Panc1 (cell line): ENCODE results near the gene PPP3CB. TPM values are rescaled to one million over a fixed set of nuclear protein-coding genes. Genes with fewer than 3 reads are reported as not detected.

Source experiments
- ATAC-seq: fragments of 200-7000 bp; cut with Tn5 transposase; 2 replicates; pipeline ENCODE4 v1.9.1; 2020; ENCODE audit warnings: mild to moderate bottlenecking, moderate library complexity
- BruUV-seq: library from RNA; stranded (reverse); fragments of 400-500 nt; replicated peaks from 2 replicates; lab custom pipeline; 2021; lab: Mats Ljungman, UMichigan
- CTCF ChIA-PET: fragments of 300-600 bp; sonication (Branson Sonifier 250); formaldehyde crosslinking; loops from one replicate; lab custom pipeline; 2022; ENCODE audit warnings: antibody characterized with exemption; lab: Charles Lee
- POLR2A ChIA-PET: fragments of 300-600 bp; sonication (Branson Sonifier 250); formaldehyde crosslinking; loops from one replicate; lab custom pipeline; 2022; ENCODE audit warnings: antibody characterized with exemption; lab: Charles Lee
- DNase-seq: peaks from one replicate; pipeline ENCODE4 v3.0.0-alpha.2; 2010; ENCODE audit warnings: low read depth, low spot score
- H3K27ac ChIP-seq: 2 replicates; pipeline ENCODE4 v1.5.1; 2011; ENCODE audit warnings: mild to moderate bottlenecking, low read length, inconsistent platforms
- H3K27me3 ChIP-seq: fragments of 200-500 bp; sonication (Bioruptor generic); 2 replicates; pipeline ENCODE4 v1.6.0; 2014; ENCODE audit warnings: low read length, inconsistent platforms; ENCODE audit not compliant: control insufficient read depth, insufficient read depth
- H3K36me3 ChIP-seq: fragments of 200-500 bp; sonication (Bioruptor generic); 2 replicates; pipeline ENCODE4 v1.5.1; 2014; ENCODE audit warnings: inconsistent platforms, mild to moderate bottlenecking, low read length, moderate library complexity; ENCODE audit not compliant: control insufficient read depth, insufficient read depth
- H3K4me1 ChIP-seq: 2 replicates; pipeline ENCODE4 v1.5.1; 2011; ENCODE audit warnings: inconsistent platforms, mild to moderate bottlenecking, low read length, moderate library complexity; ENCODE audit not compliant: control insufficient read depth, insufficient read depth
- H3K4me3 ChIP-seq, 2 experiments: 2 replicates each; pipeline ENCODE4 v1.5.1; 2011 to 2012; ENCODE audit warnings: low read depth in 2 of 2, low read length in 2 of 2, mild to moderate bottlenecking in 2 of 2, inconsistent platforms in 1 of 2, moderate library complexity in 1 of 2
- H3K9me3 ChIP-seq: fragments of 200-500 bp; sonication (Bioruptor generic); 2 replicates; pipeline ENCODE4 v1.5.1; 2014; ENCODE audit warnings: low read depth, mild to moderate bottlenecking, inconsistent platforms, low read length, moderate library complexity; ENCODE audit not compliant: control insufficient read depth, insufficient read depth
- CTCF ChIP-seq: fragments of 450-650 bp; IDR thresholded peaks from 2 replicates; pipeline ENCODE4 v1.5.1; 2017; ENCODE audit warnings: mild to moderate bottlenecking
- POLR2AphosphoS5 ChIP-seq: IDR thresholded peaks from 2 replicates; pipeline ENCODE4 v1.6.1; 2012; ENCODE audit warnings: mild to moderate bottlenecking, low read depth, low read length, moderate library complexity
- REST ChIP-seq, 2 experiments: IDR thresholded peaks; 2 replicates each; pipeline ENCODE4 v1.6.1; 2011 to 2012; ENCODE audit warnings: low read depth in 2 of 2, control low read depth in 1 of 2, low read length in 1 of 2, mild to moderate bottlenecking in 1 of 2, moderate library complexity in 1 of 2; ENCODE audit not compliant: insufficient read depth in 1 of 2
- SIN3A ChIP-seq: IDR thresholded peaks from 2 replicates; pipeline ENCODE4 v1.6.1; 2012; ENCODE audit warnings: low read depth, mild to moderate bottlenecking, low read length, moderate library complexity, borderline replicate concordance; ENCODE audit not compliant: insufficient read depth
- TCF7L2 ChIP-seq: IDR thresholded peaks from 2 replicates; pipeline ENCODE4 v1.6.1; 2011; ENCODE audit warnings: mild to moderate bottlenecking, low read depth, low read length, inconsistent platforms
- in situ Hi-C: cut with HindIII; loops from 2 replicates; pipeline ENCODE4 v1.10.0; 2016; ENCODE audit warnings: low sequenced_read_pairs, low pct_unique_long_range_greater_than_20kb
- intact Hi-C: fragments of 100-400 bp; cut with micrococcal nuclease; formaldehyde crosslinking; loops from one replicate; pipeline ENCODE4 v1.10.0; 2022; ENCODE audit not compliant: unreplicated experiment
- total RNA-seq: library from RNA; stranded (reverse); gene quantifications from one replicate; pipeline ENCODE4 v1.2.1, GENCODE V29; 2021; ENCODE audit not compliant: unreplicated experiment

Gene PPP3CB
- total RNA-seq, 1 experiment from 2014 or later, result 34.8 TPM

GRCh38 chr10:73517166-73517888, 21.5 kb upstream of the PPP3CB start:
- ATAC-seq (no peak), DNase-seq (no peak)
- in situ Hi-C loops, result no loop called here
- intact Hi-C loops, result no loop called here
- TF ChIP-seq REST (IDR thresholded peaks at IDR 0.05; ENCODE audit: insufficient read depth in 1 of 2, low read depth in 2 of 2, low read length in 1 of 2) (no peak), POLR2AphosphoS5 (no peak), TCF7L2 (no peak), CTCF (no peak), SIN3A (no peak)
- H3K27me3 ChIP-seq, result no peaks in the 10 kb centered on the region
- no peak overlapping the region for H3K4me3 ChIP-seq
- no peaks in the 10 kb centered on the region for H3K9me3 ChIP-seq
- no TSS peak for BruUV-seq
- ChIA-PET CTCF (interaction anchor here (0.5 kb wide), 1 partner anchor 77 kb away, joined by 3 read pairs; no protein-coding TSS in a partner anchor), POLR2A (no interaction called here)
- no peak overlapping the region for H3K27ac ChIP-seq
- no peaks in the 10 kb centered on the region for H3K36me3 ChIP-seq
- no peaks in the 10 kb centered on the region for H3K4me1 ChIP-seq

GRCh38 chr10:73512207-73512743, 16.5 kb upstream of the PPP3CB start:
- H3K27me3 ChIP-seq, result no peaks in the 10 kb centered on the region
- no peak overlapping the region for H3K4me3 ChIP-seq
- no peak for ATAC-seq
- no peak for TF ChIP-seq POLR2AphosphoS5
- no peak for TF ChIP-seq CTCF
- BruUV-seq, result no TSS peak
- in situ Hi-C loops, result no loop called here
- DNase-seq, result no peak
- no peaks in the 10 kb centered on the region for H3K9me3 ChIP-seq
- CTCF ChIA-PET, result no interaction called here
- H3K36me3 ChIP-seq, result no peaks in the 10 kb centered on the region
- POLR2A ChIA-PET, result no interaction called here
- no peak overlapping the region for H3K27ac ChIP-seq
- H3K4me1 ChIP-seq, result no peaks in the 10 kb centered on the region
- intact Hi-C loops, result no loop called here
